HS-5 (cell line): ENCODE data around the gene DDOST.
A peak's percentile ranks its signal among the peaks of the same experiment; 100 is the strongest.

Source experiments
- DNase-seq: peaks from one replicate; pipeline ENCODE4 v3.0.0-alpha.2; 2012; ENCODE audit warnings: low read depth

DDOST gene

GRCh38 chr1:20660363-20660762, 806 bp downstream of the DDOST start:
- DNase-seq: no peak

DNA sequence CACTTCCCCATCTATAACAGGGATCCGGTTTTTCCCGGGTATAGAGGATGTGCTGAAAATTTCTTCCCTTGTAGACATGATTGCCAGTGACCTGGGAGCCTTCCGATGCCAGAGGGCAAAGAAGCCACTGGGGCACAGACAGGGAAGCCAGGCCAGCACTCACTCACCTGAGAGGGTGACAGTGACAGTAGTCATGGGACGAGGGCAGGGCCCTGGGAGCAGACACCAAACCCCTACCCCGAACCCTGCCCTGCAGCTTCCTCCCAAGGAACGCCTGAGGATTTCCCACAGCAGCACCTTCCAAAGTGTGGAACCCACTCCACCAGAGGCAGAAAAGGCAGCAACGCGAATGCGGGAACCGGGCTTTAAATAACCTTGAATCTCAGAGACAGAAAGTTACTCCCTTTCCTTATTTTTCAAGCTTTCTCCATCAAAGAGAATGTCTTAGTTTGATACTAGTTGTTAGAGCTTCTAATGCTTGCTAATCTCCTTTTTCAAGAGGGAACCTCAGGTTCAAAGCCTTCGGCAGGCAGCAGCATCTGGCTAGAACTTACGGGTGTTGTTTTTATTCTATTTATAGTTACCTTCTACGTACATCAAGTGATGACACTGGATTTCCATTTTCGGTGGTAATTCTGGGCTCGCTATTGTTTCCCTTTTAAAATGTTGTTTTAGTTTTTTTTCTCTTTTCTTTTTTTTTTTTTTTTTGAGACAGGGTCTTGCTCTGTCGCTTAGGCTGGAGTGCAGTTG, 2.8 kb downstream of the DDOST start:
- DNase-seq: no peak

DNA sequence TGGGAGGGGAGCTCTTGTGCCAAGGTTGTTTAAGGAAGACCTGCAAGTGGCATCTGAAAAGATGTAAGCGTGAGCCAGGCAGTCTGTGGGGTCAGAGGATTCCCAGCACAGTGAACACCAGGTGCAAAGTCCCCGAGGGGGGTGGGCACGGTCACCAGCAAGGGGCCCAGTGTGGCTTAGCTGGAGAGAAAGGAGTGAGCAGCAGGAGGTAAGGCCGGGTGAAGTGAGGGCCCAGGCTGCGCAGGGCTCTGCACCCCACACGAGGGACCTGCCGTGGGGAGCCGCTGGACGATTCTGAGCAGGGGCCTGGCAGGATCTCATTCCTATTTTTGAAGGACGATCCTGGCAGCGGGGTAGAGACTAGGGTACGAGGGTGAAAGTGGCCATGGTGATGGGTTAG, 4.1 kb downstream of the DDOST start:
- DNase-seq: no peak

- no peak for DNase-seq
Observed at GRCh38 chr1:20654104-20654690, 7.0 kb downstream of the DDOST start.

DNA sequence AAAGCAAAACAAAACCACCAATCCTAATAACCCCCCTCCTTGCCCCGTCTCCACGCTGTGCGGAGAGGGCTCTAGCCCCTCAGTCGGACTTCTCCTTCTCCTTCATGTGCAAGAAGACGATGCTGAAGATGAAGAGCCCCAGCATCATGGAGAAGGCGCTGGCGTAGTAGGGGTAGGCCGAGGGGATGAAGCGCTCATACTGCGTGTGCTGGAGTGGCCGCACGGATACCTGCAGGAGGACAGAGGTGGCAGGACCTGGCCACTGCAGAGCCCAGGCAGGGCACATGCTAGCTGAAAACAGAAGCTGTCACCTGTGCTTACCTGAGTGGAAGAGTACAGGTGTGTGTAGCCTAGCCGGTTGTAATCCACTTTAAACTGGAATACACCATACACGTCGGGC, 8.9 kb downstream of the DDOST start:
- DNase-seq: no peak

GRCh38 chr1:20648946-20649345, 12.2 kb downstream of the DDOST start:
- no peak for DNase-seq

- DNase-seq: no peak
Observed at GRCh38 chr1:20648438-20648837, 12.7 kb downstream of the DDOST start.

- DNase-seq: no peak
Observed at GRCh38 chr1:20645414-20645813, 15.8 kb downstream of the DDOST start.

- DNase-seq: no peak
Observed at GRCh38 chr1:20644416-20644815, 16.8 kb downstream of the DDOST start.

GRCh38 chr1:20643080-20643479, 18.1 kb downstream of the DDOST start:
- DNase-seq: no peak

DNA sequence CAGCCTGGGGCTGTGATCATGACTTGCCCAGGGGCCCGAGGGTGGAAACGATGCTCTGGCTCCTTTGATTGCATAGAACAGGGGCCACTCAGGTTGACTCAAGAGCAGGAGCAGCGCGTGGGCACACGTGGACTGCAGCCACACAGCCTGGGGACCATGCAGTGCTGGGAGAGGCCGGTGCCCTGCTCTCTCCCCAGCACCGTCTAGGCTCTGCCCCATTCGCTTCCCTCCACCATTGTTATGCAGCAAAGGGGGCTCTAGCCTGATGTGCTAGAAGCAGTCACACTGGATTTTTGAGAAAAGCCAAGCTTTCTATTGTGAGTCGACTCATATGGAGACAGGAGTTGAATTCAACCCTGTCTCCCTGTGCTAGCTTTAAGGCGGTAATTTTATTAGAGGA, 19.2 kb downstream of the DDOST start:
- no peak for DNase-seq

- DNase-seq: peak; percentile 38
Observed at GRCh38 chr1:20640183-20640597, 21.0 kb downstream of the DDOST start.

GRCh38 chr1:20636785-20637347, 24.3 kb downstream of the DDOST start:
- DNase-seq: no peak

DNA sequence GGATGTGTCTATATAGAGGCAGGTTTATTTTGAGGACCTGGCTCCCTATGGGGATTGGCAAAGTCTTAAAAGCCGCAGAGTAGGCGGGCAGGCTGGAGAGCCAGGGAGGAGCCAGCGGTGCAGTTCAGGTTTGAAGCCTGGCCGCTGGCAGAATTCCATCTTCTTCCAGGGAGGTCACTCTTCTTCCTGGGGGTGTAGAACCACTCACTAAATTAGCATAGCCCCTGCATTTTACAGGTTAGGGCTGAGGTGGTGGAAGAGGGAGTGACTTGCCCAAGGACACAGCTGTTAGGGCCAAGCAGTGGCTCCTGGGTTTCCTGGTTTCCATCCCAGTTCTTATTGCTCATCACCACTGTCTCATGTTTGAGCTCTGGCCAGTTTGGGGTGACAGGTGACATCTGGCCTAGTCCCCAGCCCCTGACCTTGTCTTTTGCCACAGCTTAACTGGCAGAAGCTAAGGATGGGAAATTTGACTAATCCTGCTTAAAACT, 26.5 kb downstream of the DDOST start:
- DNase-seq: no peak

DNA sequence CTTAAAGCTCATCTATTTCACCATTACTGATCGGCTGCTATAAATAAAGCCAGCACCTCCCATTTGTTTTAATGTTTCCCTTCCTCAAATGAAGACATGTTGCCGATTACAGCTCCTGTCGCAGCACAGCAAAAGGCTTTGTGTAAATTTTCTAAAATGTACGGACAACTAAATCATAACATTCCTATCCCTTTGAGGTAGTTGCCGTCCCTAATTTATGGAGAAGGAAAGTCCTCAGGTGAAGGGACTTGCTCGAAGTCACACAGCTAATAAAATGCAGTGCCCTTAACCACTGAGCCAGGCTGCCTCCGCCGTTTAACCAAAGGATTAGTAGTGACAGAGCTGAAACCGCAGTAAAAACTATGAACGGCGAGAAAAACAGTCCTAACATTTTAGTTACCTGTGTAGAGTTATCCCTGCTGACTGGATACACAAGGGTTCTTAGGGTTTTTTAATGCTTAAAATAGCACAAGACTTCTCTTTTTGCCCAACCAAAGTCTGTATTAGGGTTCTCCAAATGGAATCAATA, 27.0 kb downstream of the DDOST start:
- peak; percentile 18 for DNase-seq

GRCh38 chr1:20633190-20634064, 27.7 kb downstream of the DDOST start, which contains the start of gene PINK1:
TSS of gene PINK1 (plus strand) at chr1:20633458. CDS start at chr1:20633549, 91 bp downstream.
- no peak for DNase-seq

GRCh38 chr1:20632386-20632785, 28.8 kb downstream of the DDOST start:
- DNase-seq: no peak

- no peak for DNase-seq
Observed at GRCh38 chr1:20630729-20631128, 30.4 kb downstream of the DDOST start.

- no peak for DNase-seq
Observed at GRCh38 chr1:20626524-20626923, 34.6 kb downstream of the DDOST start.

GRCh38 chr1:20626098-20626427, 35.1 kb downstream of the DDOST start:
- no peak for DNase-seq

DNA sequence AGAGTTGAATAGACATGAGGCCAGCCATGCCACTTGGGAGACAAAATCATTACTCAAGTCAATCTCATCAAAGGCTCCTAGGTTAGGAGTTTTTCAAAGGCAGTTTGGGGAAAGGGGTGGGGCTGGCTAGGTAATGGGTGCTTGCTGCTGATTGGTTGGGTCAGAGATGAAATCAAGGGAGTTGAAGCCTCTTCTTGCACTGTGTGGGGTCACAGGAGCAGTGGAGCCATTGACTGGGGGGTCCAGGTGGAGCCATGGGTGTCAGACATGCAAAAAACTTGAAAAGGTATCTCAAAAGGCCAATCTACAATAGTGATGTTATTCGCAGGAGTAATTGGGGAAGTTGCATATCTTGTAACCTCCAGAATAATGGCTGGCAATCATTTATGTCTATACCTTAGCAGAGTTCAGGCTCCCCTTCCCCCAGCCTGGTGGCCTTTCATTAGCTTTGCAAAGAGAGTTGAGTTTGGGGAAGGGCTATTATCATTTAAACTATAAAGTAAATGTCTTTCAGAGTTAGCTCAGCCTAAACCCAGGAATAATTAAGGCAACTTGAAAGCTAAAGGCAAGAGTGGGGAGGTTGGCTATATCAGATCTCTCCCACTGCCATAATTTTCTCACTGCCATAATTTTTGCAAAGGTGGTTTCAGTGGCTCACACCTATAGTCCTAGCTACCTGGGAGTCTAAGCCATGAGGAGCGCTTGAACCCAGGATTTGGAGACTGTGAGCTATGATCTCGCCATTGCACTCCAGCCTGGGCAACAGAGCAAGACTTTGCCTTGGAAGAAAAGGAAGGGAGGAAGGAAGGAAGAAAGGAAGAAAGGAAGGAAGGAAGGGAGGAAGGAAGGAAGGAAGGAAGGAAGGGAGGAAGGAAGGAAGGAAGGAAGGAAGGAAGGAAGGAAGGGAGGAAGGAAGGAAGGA, 35.7 kb downstream of the DDOST start:
- no peak for DNase-seq
